Measurements from ENCODE around the gene NHSL1.

NHSL1 gene

GRCh38 chr6:138524526-138524925, 25.2 kb upstream of the NHSL1 start:
- no peak for DNase-seq (ENCODE audit: low read depth in 2 of 2)

- no peak for DNase-seq (ENCODE audit: low read depth in 2 of 2)
Observed at GRCh38 chr6:138523347-138524210, 24.3 kb upstream of the NHSL1 start.

- no peak for DNase-seq (ENCODE audit: low read depth in 2 of 2)
Observed at GRCh38 chr6:138522611-138523010, 23.3 kb upstream of the NHSL1 start.

GRCh38 chr6:138521790-138522189, 22.5 kb upstream of the NHSL1 start:
- no peak for DNase-seq (ENCODE audit: low read depth in 2 of 2)

- DNase-seq (ENCODE audit: low read depth in 2 of 2) = no peak
Observed at GRCh38 chr6:138520463-138520862, 21.2 kb upstream of the NHSL1 start.

GRCh38 chr6:138518054-138518453, 18.8 kb upstream of the NHSL1 start:
- DNase-seq (ENCODE audit: low read depth in 2 of 2) = no peak

GRCh38 chr6:138517635-138518034, 18.3 kb upstream of the NHSL1 start:
- peak; percentile 25 to 45 for DNase-seq (ENCODE audit: low read depth in 2 of 2)

- no peak for DNase-seq (ENCODE audit: low read depth in 2 of 2)
Observed at GRCh38 chr6:138515657-138516248, 16.5 kb upstream of the NHSL1 start.

GRCh38 chr6:138514860-138515540, 15.7 kb upstream of the NHSL1 start:
- no peak for DNase-seq (ENCODE audit: low read depth in 2 of 2)

- no peak for DNase-seq (ENCODE audit: low read depth in 2 of 2)
Observed at GRCh38 chr6:138512609-138513008, 13.3 kb upstream of the NHSL1 start.

- no peak for DNase-seq (ENCODE audit: low read depth in 2 of 2)
Observed at GRCh38 chr6:138510093-138510492, 10.8 kb upstream of the NHSL1 start.

GRCh38 chr6:138509371-138509770, 10.1 kb upstream of the NHSL1 start:
- DNase-seq (ENCODE audit: low read depth in 2 of 2) = peak in 1 of 2 experiments; percentile 20

- DNase-seq (ENCODE audit: low read depth in 2 of 2) = no peak
Observed at GRCh38 chr6:138508676-138508988, 9.3 kb upstream of the NHSL1 start.

- no peak for DNase-seq (ENCODE audit: low read depth in 2 of 2)
Observed at GRCh38 chr6:138507977-138508675, 8.8 kb upstream of the NHSL1 start.

- DNase-seq (ENCODE audit: low read depth in 2 of 2) = no peak
Observed at GRCh38 chr6:138504764-138505689, 5.7 kb upstream of the NHSL1 start.

- no peak for DNase-seq (ENCODE audit: low read depth in 2 of 2)
Observed at GRCh38 chr6:138503881-138504680, 4.8 kb upstream of the NHSL1 start.

- DNase-seq (ENCODE audit: low read depth in 2 of 2) = no peak
Observed at GRCh38 chr6:138502546-138502945, 3.3 kb upstream of the NHSL1 start.

GRCh38 chr6:138500867-138501446, 1.7 kb upstream of the NHSL1 start:
- DNase-seq (ENCODE audit: low read depth in 2 of 2) = no peak

- DNase-seq (ENCODE audit: low read depth in 2 of 2) = no peak
Observed at GRCh38 chr6:138500045-138500665, 861 bp upstream of the NHSL1 start.

Data from stimulated activated CD4-positive, alpha-beta T cell treated with anti-CD3 and anti-CD28 coated beads, Interleukin-12 subunit alpha, Interleukin-12 subunit beta, amount 100 ng/mL, for 24 hours (primary cell).